Memory B cell (primary cell): Measurements from ENCODE around the gene MICALL2.
"Not testable (repeated sequence)": the region's sequence is repeated elsewhere in the genome, so short reads cannot be mapped to it uniquely, and the experiment has no call there.

Source experiments
- ATAC-seq: fragments of 150-1000 bp; cut with Tn5 transposase; 2 replicates; pipeline ENCODE4 v1.10.0; 2021; ENCODE audit warnings: low read depth, mild to moderate bottlenecking, moderate library complexity
- DNase-seq, 2 donors: peaks; one replicate each; pipeline ENCODE4 v3.0.0; 2022; ENCODE audit warnings: low spot score in 2 of 2
- H3K27ac Mint-ChIP-seq: one replicate; pipeline ENCODE4 v1.8.0; 2022; ENCODE audit warnings: mild to moderate bottlenecking, moderate library complexity, mixed read lengths
- H3K27me3 Mint-ChIP-seq: one replicate; pipeline ENCODE4 v1.8.0; 2022; ENCODE audit warnings: mixed read lengths
- H3K36me3 Mint-ChIP-seq: one replicate; pipeline ENCODE4 v1.8.0; 2022; ENCODE audit warnings: mild to moderate bottlenecking, mixed read lengths
- H3K4me1 Mint-ChIP-seq: one replicate; pipeline ENCODE4 v1.8.0; 2022; ENCODE audit warnings: mixed read lengths
- H3K4me3 Mint-ChIP-seq: one replicate; pipeline ENCODE4 v1.8.0; 2022; ENCODE audit warnings: mild to moderate bottlenecking, moderate library complexity, mixed read lengths
- H3K9me3 Mint-ChIP-seq: one replicate; pipeline ENCODE4 v1.8.0; 2022; ENCODE audit warnings: mixed read lengths

The MICALL2 gene

DNA sequence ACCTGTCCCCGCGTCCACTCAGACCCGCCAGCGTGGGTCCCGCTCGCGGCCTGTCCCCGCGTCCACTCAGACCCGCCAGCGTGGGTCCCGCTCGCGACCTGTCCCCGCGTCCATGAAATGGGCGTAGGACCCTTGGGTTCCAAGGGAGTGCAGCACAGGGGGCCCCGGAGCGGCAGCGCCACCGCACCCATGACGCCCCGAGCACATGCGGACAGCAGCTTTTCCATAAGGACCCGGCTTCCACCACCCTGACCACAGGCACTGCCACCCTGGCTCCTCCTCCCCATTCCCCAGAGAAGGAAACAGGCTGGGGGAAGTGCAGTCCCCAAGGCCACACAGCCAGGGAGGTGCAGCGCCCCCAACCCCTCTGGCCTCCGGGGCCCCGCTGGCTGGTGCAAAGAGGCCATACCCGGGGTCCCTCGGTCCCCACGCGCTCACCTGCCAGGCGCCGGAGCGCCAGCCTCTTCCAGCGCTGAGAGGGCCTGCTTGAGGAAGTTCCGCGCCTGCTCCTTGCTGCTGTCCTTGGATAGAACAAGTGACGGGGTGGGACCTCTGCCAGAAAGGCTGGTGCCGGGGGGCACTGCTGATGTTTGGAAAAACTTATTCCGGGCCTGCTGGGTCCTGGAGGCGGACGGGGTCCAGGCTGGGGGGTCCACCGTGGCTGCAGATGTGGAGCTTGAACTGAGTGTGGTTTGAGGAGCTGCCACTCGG, 14.9 kb downstream of the MICALL2 start:
- Mint-ChIP-seq H3K4me1 (no peaks in the 10 kb centered on the region), H3K27ac (no peak overlapping the region), H3K27me3 (peaks cover 15% of the 10 kb centered on the region), H3K9me3 (no peaks in the 10 kb centered on the region), H3K36me3 (no peaks in the 10 kb centered on the region), H3K4me3 (no peak overlapping the region)
- no peak for DNase-seq
- no peak for ATAC-seq

GRCh38 chr7:1443587-1444200, 15.6 kb downstream of the MICALL2 start:
- H3K36me3 Mint-ChIP-seq, H3K4me1 Mint-ChIP-seq, H3K27ac Mint-ChIP-seq, H3K4me3 Mint-ChIP-seq, DNase-seq, ATAC-seq, H3K9me3 Mint-ChIP-seq: not testable (repeated sequence)
- peaks cover 15% of the 10 kb centered on the region for H3K27me3 Mint-ChIP-seq

- peaks cover 15% of the 10 kb centered on the region for H3K27me3 Mint-ChIP-seq
- H3K4me3 Mint-ChIP-seq: no peak overlapping the region
- H3K36me3 Mint-ChIP-seq: no peaks in the 10 kb centered on the region
- DNase-seq (no peak), ATAC-seq (no peak)
- H3K27ac Mint-ChIP-seq: no peak overlapping the region
- no peaks in the 10 kb centered on the region for H3K9me3 Mint-ChIP-seq
- H3K4me1 Mint-ChIP-seq: no peaks in the 10 kb centered on the region
These were observed 16.7 kb downstream of the MICALL2 start for GRCh38 chr7:1442355-1443124.

DNA sequence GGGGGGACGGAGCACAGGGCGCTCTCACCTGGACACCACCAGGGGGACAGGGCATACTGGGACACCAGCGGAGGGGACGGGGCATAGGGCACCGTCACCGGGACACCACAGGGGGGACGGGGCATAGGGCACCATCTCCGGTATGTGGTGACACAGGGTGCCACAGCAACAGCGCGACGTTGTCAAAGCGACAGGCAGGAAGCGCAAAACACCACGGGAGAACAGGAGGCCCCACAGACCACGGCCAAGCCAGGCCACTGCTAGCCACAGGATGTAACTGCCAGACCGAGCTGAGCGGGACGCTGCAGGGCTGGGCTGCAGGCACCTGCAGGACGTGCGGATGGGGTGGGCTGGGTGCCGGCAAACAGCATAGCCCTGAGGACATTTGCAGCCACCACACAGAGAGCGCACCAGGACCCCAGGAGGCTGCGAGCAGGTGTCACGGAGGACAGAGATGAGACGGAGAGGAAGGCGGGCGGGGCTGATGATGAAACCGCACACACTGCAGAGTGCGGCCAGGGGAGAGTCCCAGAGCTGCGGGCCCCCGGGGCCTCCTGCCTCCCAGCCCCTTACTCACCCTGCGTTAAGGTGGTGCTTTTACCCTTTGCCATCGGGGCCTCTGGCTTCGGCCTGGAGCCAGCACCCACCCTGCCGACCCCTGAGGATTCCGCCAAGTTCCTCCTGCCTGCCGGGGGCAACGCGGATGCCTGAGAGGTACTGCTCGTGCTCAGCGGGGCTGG, 17.5 kb downstream of the MICALL2 start:
- no peak overlapping the region for H3K27ac Mint-ChIP-seq
- no peak overlapping the region for H3K4me3 Mint-ChIP-seq
- ATAC-seq (no peak), DNase-seq (no peak)
- no peaks in the 10 kb centered on the region for H3K36me3 Mint-ChIP-seq
- no peaks in the 10 kb centered on the region for H3K9me3 Mint-ChIP-seq
- H3K4me1 Mint-ChIP-seq: no peaks in the 10 kb centered on the region
- peaks cover 15% of the 10 kb centered on the region for H3K27me3 Mint-ChIP-seq

DNA sequence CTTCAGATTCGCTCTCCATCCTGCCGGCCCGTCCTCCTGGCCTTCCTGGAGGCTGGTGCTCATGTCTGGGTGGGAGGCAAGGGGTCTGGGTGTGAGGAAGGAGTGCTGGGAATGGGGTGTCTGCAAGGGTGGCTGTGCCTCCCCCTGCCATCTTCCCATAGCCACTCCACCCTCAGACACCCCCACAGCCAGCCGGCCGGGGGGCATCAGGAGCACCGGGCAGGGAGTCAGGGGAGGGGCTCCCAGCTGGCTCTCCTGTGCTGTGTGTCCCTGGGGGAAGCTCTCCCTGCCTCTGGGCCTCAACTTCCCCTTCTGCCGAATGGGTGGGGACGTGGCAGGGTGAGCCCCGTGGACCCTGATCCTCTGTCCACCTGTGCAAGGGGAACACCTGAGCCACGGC, 18.6 kb downstream of the MICALL2 start:
- H3K36me3 Mint-ChIP-seq: no peaks in the 10 kb centered on the region
- peaks cover 13% of the 10 kb centered on the region for H3K27me3 Mint-ChIP-seq
- ATAC-seq: no peak
- no peak overlapping the region for H3K27ac Mint-ChIP-seq
- no peaks in the 10 kb centered on the region for H3K4me1 Mint-ChIP-seq
- H3K4me3 Mint-ChIP-seq: no peak overlapping the region
- no peak for DNase-seq
- no peaks in the 10 kb centered on the region for H3K9me3 Mint-ChIP-seq

- no peaks in the 10 kb centered on the region for H3K4me1 Mint-ChIP-seq
- H3K27ac Mint-ChIP-seq: no peak overlapping the region
These were observed 19.6 kb downstream of the MICALL2 start for GRCh38 chr7:1439373-1440363.

GRCh38 chr7:1438821-1439220, 20.4 kb downstream of the MICALL2 start:
- H3K9me3 Mint-ChIP-seq: no peaks in the 10 kb centered on the region
- H3K36me3 Mint-ChIP-seq: no peaks in the 10 kb centered on the region
- DNase-seq (no peak), ATAC-seq (no peak)
- peaks cover 16% of the 10 kb centered on the region for H3K27me3 Mint-ChIP-seq
- no peak overlapping the region for H3K27ac Mint-ChIP-seq
- H3K4me3 Mint-ChIP-seq: no peak overlapping the region
- H3K4me1 Mint-ChIP-seq: no peaks in the 10 kb centered on the region

More at GRCh38 chr7:1439373-1440363, 19.6 kb downstream of the MICALL2 start:
- no peak overlapping the region for H3K4me3 Mint-ChIP-seq
- DNase-seq (no peak), ATAC-seq (no peak)
- H3K36me3 Mint-ChIP-seq: no peaks in the 10 kb centered on the region
- no peaks in the 10 kb centered on the region for H3K9me3 Mint-ChIP-seq
- peaks cover 16% of the 10 kb centered on the region for H3K27me3 Mint-ChIP-seq

DNA sequence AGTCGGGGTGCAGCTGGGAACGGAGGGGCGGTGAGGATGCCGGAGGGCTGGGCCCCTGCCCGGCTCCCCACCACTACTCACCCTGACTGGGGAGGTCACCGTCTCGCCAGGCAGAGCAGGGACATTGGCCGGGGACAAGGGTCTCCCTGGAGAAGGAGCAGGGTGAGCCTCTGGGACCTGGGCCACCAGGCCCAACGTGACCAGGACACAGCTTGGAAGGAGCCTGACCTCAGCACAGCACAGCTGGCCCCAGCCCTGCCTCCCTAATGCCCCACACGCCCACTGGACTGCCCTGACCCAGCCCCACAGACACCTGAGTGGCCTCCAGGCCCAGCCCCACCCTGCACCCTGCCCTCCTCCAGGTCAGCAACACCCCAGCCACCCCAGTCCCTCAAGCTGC, 21.1 kb downstream of the MICALL2 start:
- H3K4me1 Mint-ChIP-seq: no peaks in the 10 kb centered on the region
- peaks cover 14% of the 10 kb centered on the region for H3K27me3 Mint-ChIP-seq
- ATAC-seq (no peak), DNase-seq (no peak)
- H3K36me3 Mint-ChIP-seq: no peaks in the 10 kb centered on the region
- no peak overlapping the region for H3K4me3 Mint-ChIP-seq
- no peak overlapping the region for H3K27ac Mint-ChIP-seq
- H3K9me3 Mint-ChIP-seq: no peaks in the 10 kb centered on the region

DNA sequence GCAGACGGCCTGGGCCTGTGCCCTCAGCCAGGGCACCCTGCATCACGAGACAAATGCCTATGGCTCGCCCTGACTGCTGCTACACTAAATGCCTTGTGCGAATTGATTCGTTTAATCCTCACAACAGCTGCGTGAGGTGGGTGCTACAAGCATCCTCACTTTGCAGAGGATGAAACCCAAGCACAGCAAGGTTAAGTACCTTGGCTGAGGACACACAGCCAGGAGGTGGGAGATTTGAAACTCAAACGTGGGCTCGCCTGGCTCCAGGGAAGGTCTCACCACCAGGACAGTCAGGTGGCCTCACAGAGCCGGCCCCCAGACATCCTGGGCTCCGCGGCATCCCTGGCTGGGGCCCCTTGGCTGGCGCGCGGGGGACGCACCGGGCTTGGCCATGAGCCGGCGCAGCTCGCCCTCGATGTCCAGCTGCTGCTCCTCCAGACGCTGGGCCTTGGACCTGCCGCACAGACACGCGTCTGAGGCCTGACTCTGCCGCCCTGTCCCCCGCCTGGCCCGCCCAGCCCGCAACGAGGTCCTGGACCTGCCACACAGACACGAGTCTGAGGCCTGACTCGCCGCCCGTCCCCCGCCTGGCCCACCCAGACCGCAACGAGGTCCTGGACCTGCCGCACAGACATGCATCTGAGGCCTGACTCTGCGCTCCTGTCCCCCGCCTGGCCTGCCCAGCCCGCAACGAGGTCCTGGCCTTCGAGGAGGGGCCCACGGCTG, 22.0 kb downstream of the MICALL2 start:
- H3K36me3 Mint-ChIP-seq: no peaks in the 10 kb centered on the region
- peaks cover 3% of the 10 kb centered on the region for H3K4me1 Mint-ChIP-seq
- ATAC-seq (no peak), DNase-seq (no peak)
- H3K4me3 Mint-ChIP-seq: no peak overlapping the region
- H3K27ac Mint-ChIP-seq: no peak overlapping the region
- H3K27me3 Mint-ChIP-seq: peaks cover 15% of the 10 kb centered on the region
- H3K9me3 Mint-ChIP-seq: no peaks in the 10 kb centered on the region

DNA sequence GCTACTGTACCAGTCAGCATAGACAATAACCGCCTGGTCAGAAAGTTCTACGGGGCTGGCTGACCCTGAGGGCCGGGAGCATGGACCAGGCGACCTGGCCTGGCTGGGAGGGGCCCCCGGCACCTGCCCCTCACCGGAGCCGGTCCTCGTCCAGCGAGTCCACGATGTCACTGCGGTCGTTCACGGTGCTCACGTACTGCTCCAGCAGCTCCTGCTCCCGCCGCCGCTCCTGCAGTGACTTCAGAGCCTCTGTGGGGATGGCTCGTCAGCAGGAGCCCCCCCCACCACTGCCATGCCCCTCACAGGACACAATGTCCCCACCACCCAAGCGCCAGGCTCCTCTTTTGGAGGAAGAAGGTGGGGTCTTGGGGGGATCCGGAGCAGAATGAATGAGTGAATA, 22.7 kb downstream of the MICALL2 start:
- no peak overlapping the region for H3K4me3 Mint-ChIP-seq
- no peak for ATAC-seq

DNA sequence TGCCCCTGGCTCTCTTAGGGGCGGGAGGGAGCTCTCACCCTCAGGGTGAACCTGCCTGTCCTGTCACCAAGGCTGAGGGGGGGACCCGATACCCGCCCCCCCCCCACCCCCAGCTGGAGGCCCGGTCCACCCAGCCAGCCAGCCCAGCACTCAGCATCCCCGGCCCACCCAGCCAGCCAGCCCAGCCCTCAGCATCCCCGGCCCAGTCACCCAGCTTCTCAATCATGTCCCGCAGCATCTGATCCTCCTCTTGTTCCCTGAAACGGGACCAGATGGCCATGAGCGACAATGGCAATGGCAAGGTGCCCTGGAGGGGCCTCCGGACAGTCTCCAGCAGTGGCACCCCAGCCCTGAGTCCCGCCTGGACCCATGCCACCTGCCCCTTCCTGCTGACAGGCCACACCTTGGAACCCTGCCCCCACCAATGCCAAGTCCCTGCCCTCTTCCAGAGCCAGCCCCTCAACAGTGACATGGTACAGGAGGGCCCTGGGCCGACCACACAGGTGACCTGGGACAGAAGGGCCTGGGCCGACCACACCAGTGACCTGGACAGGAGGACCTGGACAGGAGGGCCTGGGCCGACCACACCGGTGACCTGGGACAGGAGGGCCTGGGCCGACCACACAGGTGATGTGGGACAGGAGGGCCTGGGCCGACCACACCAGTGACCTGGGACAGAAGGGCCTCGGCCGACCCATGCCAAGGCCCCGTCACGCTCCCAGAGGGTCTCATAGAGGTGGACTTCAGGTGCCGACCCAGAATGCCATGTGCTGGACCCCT, 24.2 kb downstream of the MICALL2 start:
- no peaks in the 10 kb centered on the region for H3K9me3 Mint-ChIP-seq
- ATAC-seq (no peak), DNase-seq (no peak)
- no peak overlapping the region for H3K4me3 Mint-ChIP-seq
- H3K4me1 Mint-ChIP-seq: peaks cover 3% of the 10 kb centered on the region
- no peaks in the 10 kb centered on the region for H3K36me3 Mint-ChIP-seq
- no peak overlapping the region for H3K27ac Mint-ChIP-seq
- peaks cover 7% of the 10 kb centered on the region for H3K27me3 Mint-ChIP-seq

More for the DNA sequence above, 22.7 kb downstream of the MICALL2 start:
- Mint-ChIP-seq H3K36me3 (no peaks in the 10 kb centered on the region), H3K27me3 (peaks cover 14% of the 10 kb centered on the region), H3K9me3 (no peaks in the 10 kb centered on the region), H3K4me1 (peaks cover 3% of the 10 kb centered on the region), H3K27ac (no peak overlapping the region)
- DNase-seq: no peak

DNA sequence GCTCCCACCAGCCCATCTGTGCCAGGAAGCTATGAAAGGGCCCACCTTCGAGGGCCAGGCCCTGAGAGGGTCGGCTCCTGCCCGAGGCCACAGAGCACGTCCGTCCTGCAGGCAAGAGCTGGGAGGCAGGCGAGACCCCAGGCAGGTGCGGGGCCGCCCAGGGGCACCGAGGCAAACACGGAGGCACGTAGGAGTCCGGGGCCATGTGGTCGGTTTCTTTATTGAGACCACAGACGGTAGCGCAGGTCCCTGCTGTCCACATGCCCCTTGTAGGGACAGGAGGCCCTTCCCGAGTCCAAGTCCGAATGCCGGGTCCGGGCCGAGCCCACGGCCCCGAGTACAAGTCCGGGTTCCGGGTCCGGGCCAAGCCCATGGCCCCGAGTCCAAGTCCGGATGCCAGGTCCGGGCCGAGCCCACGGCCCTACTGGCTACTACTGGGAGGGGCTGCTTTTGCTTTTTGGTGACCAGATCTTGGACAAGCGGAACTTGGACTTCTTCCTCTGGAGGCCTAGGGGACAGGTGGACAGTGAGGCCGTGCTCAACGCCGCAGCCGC, 25.0 kb downstream of the MICALL2 start:
- DNase-seq (no peak), ATAC-seq (no peak)
- peaks cover 3% of the 10 kb centered on the region for H3K4me1 Mint-ChIP-seq
- H3K27me3 Mint-ChIP-seq: peaks cover 7% of the 10 kb centered on the region
- no peak overlapping the region for H3K4me3 Mint-ChIP-seq
- no peaks in the 10 kb centered on the region for H3K9me3 Mint-ChIP-seq
- no peak overlapping the region for H3K27ac Mint-ChIP-seq
- no peaks in the 10 kb centered on the region for H3K36me3 Mint-ChIP-seq
